GM21576 (cell line): ENCODE data around the gene TDRD12.
"Not testable (repeated sequence)": the region's sequence is repeated elsewhere in the genome, so short reads cannot be mapped to it uniquely, and the experiment has no call there.

Experiments used
- ATAC-seq: cut with Tn5 transposase; IDR thresholded peaks from one replicate; pipeline ENCODE4 v1.9.1; 2021; ENCODE audit warnings: mild to moderate bottlenecking, moderate library complexity; ENCODE audit not compliant: unreplicated experiment

Gene TDRD12

GRCh38 chr19:32744555-32745325 is 25.2 kb downstream of the TDRD12 start:
- no peak for ATAC-seq

GRCh38 chr19:32745594-32746251 is 26.2 kb downstream of the TDRD12 start:
- ATAC-seq: not testable (repeated sequence)

- not testable (repeated sequence) for ATAC-seq
Observed at GRCh38 chr19:32746631-32747196, 27.1 kb downstream of the TDRD12 start.

- no peak for ATAC-seq
Observed at GRCh38 chr19:32748497-32748896, 28.9 kb downstream of the TDRD12 start.

GRCh38 chr19:32748948-32749347 is 29.4 kb downstream of the TDRD12 start:
- ATAC-seq: no peak

- ATAC-seq: no peak
Observed at GRCh38 chr19:32749361-32749760, 29.8 kb downstream of the TDRD12 start.

- ATAC-seq: no peak
Observed at GRCh38 chr19:32750441-32751055, 31.0 kb downstream of the TDRD12 start.

- ATAC-seq: no peak
Observed at GRCh38 chr19:32751066-32751465, 31.5 kb downstream of the TDRD12 start.

GRCh38 chr19:32757189-32757588 is 37.6 kb downstream of the TDRD12 start:
- no peak for ATAC-seq

- ATAC-seq: not testable (repeated sequence)
Observed at GRCh38 chr19:32765365-32765764, 45.8 kb downstream of the TDRD12 start.

GRCh38 chr19:32767951-32768679 is 48.5 kb downstream of the TDRD12 start:
- no peak for ATAC-seq

GRCh38 chr19:32771596-32771995 is 52.0 kb downstream of the TDRD12 start:
- ATAC-seq: no peak

- ATAC-seq: no peak
Observed at GRCh38 chr19:32773126-32773525, 53.6 kb downstream of the TDRD12 start.

GRCh38 chr19:32779082-32779481 is 59.5 kb downstream of the TDRD12 start:
- ATAC-seq: no peak

GRCh38 chr19:32781280-32781679 is 61.7 kb downstream of the TDRD12 start:
- ATAC-seq: no peak

- not testable (repeated sequence) for ATAC-seq
Observed at GRCh38 chr19:32782089-32782488, 62.5 kb downstream of the TDRD12 start.

GRCh38 chr19:32787161-32787813 is 67.7 kb downstream of the TDRD12 start:
- ATAC-seq: not testable (repeated sequence)

- not testable (repeated sequence) for ATAC-seq
Observed at GRCh38 chr19:32787895-32788294, 68.3 kb downstream of the TDRD12 start.

- no peak for ATAC-seq
Observed at GRCh38 chr19:32789429-32789828, 69.9 kb downstream of the TDRD12 start.

GRCh38 chr19:32798201-32798600 is 78.6 kb downstream of the TDRD12 start:
- ATAC-seq: no peak
